Transverse colon (tissue), 4 donors: Measurements from ENCODE around the gene CHCHD3.

Source experiments
- POLR2AphosphoS5 ChIP-seq, 3 donors: sonication (generic); formaldehyde crosslinking; IDR thresholded peaks; one replicate each; pipeline ENCODE4 v1.6.1; 2016; ENCODE audit warnings: antibody characterized with exemption in 3 of 3
- TF ChIP-seq, protein P1 (sequence below), 5 experiments: fragments of 200-600 bp in 3 of 5; fragments of 450-650 bp in 2 of 5; sonication (generic) in 3 of 5; IDR thresholded peaks; 1 replicate in 2 of 5; 2 replicates in 3 of 5; pipeline ENCODE4 v1.5.1; 2016 to 2017; ENCODE audit warnings: antibody characterized with exemption in 5 of 5, inconsistent platforms in 3 of 5, mild to moderate bottlenecking in 2 of 5, moderate library complexity in 1 of 5

DNA sequence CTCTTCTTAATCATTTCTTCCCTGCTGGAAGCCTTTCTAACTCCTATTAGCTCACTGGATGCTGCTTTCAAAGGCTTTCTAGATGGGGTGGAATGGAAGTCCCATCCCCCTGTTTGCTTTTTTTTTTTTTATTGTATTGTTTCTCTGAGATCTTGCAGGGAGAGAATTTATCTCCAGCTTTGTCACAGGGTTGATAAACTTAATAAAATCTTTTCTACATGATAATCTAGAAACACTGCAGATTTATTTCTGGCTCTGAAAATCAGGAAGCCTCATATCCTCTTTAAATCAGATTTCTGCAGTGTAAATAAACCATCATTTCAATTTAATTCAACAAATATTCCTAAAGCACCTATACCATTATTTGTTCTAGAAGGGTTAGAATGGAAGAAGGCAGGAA lies 37.2 kb upstream of the CHCHD3 start:
- TF ChIP-seq, protein P1, sequence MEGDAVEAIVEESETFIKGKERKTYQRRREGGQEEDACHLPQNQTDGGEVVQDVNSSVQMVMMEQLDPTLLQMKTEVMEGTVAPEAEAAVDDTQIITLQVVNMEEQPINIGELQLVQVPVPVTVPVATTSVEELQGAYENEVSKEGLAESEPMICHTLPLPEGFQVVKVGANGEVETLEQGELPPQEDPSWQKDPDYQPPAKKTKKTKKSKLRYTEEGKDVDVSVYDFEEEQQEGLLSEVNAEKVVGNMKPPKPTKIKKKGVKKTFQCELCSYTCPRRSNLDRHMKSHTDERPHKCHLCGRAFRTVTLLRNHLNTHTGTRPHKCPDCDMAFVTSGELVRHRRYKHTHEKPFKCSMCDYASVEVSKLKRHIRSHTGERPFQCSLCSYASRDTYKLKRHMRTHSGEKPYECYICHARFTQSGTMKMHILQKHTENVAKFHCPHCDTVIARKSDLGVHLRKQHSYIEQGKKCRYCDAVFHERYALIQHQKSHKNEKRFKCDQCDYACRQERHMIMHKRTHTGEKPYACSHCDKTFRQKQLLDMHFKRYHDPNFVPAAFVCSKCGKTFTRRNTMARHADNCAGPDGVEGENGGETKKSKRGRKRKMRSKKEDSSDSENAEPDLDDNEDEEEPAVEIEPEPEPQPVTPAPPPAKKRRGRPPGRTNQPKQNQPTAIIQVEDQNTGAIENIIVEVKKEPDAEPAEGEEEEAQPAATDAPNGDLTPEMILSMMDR (IDR thresholded peaks at IDR 0.05) = no peak
- no peak for TF ChIP-seq POLR2AphosphoS5 (IDR thresholded peaks at IDR 0.05)
